ENCODE measurements around the gene EVA1B. TPM values are rescaled to one million over a fixed set of nuclear protein-coding genes. Genes with fewer than 3 reads are reported as not detected.

The EVA1B gene
- 6.7 to 27.6 TPM (median 24.8 TPM) in 5 replicates for total RNA-seq (2022; extraction: Qiagen RNA extraction; ENCODE audit: low read depth)

GRCh38 chr1:36323636-36324352, at the start of gene EVA1B:
Gene EVA1B (minus strand): TSS chr1:36323645. CDS start chr1:36323037, 608 bp downstream.

GRCh38 chr1:36306210-36306901, 17.1 kb downstream of the EVA1B start, which contains the start of gene SH3D21:
Gene SH3D21 (plus strand): TSS chr1:36306368. CDS start chr1:36306421, 53 bp downstream.

Other genes with a start within 250 kb of the EVA1B start
- not detected in 5 replicates for gene TEKT2, start 239.6 kb downstream of the EVA1B start, total RNA-seq (2022; extraction: Qiagen RNA extraction; ENCODE audit: low read depth)
- gene ADPRS, start 234.8 kb downstream of the EVA1B start, total RNA-seq (2022; extraction: Qiagen RNA extraction; ENCODE audit: low read depth), result 18.7 to 30.3 TPM (median 29.0 TPM) in 5 replicates
- 0.06 to 0.15 TPM (median 0.08 TPM) in 4 of 5 replicates, not detected in the other for gene COL8A2, start 198.4 kb downstream of the EVA1B start, total RNA-seq (2022; extraction: Qiagen RNA extraction; ENCODE audit: low read depth)
- 62.4 to 92.6 TPM (median 81.1 TPM) in 5 replicates for gene TRAPPC3, start 174.2 kb downstream of the EVA1B start, total RNA-seq (2022; extraction: Qiagen RNA extraction; ENCODE audit: low read depth)
- 132 to 179 TPM (median 162 TPM) in 5 replicates for gene MAP7D1, start 167.5 kb downstream of the EVA1B start, total RNA-seq (2022; extraction: Qiagen RNA extraction; ENCODE audit: low read depth)
- 60.8 to 76.1 TPM (median 70.3 TPM) in 5 replicates for gene THRAP3, start 99.2 kb downstream of the EVA1B start, total RNA-seq (2022; extraction: Qiagen RNA extraction; ENCODE audit: low read depth)
- 1.2 to 2.8 TPM (median 2.1 TPM) in 5 replicates for gene SH3D21, start 17.3 kb downstream of the EVA1B start, total RNA-seq (2022; extraction: Qiagen RNA extraction; ENCODE audit: low read depth)
- 6.9 to 12.5 TPM (median 10.5 TPM) in 5 replicates for gene STK40, start 62.3 kb upstream of the EVA1B start, total RNA-seq (2022; extraction: Qiagen RNA extraction; ENCODE audit: low read depth)
- 30.6 to 46.9 TPM (median 45.1 TPM) in 5 replicates for gene LSM10, start 74.3 kb upstream of the EVA1B start, total RNA-seq (2022; extraction: Qiagen RNA extraction; ENCODE audit: low read depth)
- gene OSCP1, start 126.8 kb upstream of the EVA1B start, total RNA-seq (2022; extraction: Qiagen RNA extraction; ENCODE audit: low read depth), result 4.4 to 6.1 TPM (median 5.4 TPM) in 5 replicates
- gene MRPS15, start 140.7 kb upstream of the EVA1B start, total RNA-seq (2022; extraction: Qiagen RNA extraction; ENCODE audit: low read depth), result 79.5 to 99.0 TPM (median 80.9 TPM) in 5 replicates
- gene CSF3R, start 159.3 kb upstream of the EVA1B start, total RNA-seq (2022; extraction: Qiagen RNA extraction; ENCODE audit: low read depth), result not detected in 5 replicates

All from A549 treated with ZK216348 at 1 μM for 4 hours (cell line).